Myocyte (in vitro differentiated cells): ENCODE measurements around the gene BRD3. TPM values are rescaled to one million over a fixed set of nuclear protein-coding genes. Genes with fewer than 3 reads are reported as not detected.

Source experiments
- DNase-seq: peaks from one replicate; pipeline ENCODE4 v3.0.0-alpha.2; 2012; ENCODE audit warnings: low read depth
- total RNA-seq: library from RNA; depleted of rRNA; stranded (reverse); fragments of >200 nt; gene quantifications from 2 replicates; pipeline ENCODE4 v1.2.3, GENCODE V29; 2014

BRD3 gene
- total RNA-seq, 1 donor from 2014 or later = 14.2 TPM

DNA sequence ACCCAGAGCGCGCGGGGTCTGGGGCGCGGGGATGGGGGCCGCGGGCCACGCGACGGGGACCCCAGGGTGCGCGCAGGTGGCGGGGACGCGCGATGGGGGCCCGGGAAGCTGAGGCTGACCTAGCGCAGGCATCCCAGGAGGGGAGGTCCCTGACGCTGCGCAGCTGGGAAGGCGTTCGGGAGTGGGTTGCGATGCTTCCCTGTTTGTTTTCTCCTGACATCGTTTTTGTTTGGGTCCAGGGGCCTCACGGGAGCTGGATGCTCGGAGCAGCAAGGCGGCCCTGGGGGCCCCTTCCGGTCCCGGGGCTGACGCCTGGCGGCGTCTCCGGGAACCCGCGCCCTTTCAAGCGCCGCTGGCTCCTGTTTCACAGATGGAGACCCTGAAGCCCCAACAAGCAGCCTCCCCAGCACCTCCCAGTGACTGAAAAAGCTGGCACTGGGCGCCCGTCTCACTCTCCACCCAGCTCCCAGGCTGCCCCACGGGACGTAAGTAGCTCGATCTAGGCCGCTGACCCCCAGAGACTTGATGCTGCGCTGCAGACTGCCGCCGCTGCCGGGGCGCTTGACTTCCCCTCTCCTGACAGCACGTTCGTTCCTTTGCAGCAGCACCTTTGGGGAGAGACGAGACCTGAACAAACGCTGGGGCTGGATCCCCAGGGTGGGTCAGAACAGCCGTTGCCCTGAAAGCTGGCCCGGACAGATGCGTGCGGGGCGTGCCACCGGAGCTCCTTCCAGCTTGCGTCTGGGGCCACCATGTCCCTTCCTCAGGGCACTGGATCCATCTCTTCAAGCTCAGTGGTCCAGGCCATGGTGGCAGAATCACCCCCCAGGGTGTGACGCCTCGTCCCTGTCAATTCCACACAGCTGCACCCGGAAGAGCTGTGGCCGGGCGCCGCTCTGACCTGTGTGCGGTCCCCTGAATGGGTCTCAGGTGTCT lies 42.0 kb downstream of the BRD3 start:
- peak; percentile 43 for DNase-seq

DNA sequence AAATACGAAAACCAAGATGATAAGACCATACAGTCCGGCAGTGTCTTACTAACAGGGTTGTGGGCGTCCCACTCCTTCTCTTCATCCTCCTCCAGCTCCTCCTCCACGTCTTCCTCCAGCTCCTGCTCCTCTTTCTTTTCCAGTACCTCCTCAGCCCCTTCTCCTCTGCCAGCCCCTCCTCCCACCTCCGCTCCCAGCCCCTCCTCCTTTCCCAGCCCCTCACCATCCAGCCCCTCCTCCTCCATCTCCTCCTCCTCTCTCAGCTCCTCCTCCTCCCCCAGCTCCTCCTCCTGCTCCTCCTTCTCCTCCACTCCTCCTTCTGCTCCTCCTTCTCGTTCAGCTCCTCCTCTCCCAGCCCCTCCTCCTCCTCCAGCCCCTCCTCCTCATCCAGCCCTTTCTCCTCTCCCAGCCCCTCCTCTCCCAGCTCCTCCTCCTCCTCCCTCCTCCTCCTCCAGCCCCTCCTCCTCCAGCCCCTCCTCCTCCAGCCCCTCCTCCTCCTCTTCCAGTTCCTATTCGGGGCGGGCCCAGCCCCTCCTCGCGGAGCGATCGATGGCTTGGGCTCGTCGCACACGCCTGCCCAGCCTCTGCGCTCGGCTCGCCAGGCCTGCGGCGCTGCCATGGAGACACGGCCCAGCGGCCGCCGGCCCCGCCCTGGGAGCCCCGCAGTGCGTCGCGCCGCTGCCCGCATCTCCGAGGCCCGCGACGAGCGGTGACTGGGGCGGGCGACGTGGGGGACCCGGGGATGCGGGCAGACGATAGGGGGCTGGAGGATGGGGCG lies 42.8 kb downstream of the BRD3 start, which contains the start of gene BRD3OS:
BRD3OS (plus strand) TSS at position 654 of the 778 bp plus-strand sequence. CDS start 1,267 bp downstream, outside the sequence.
- peak; percentile 98 for DNase-seq

DNA sequence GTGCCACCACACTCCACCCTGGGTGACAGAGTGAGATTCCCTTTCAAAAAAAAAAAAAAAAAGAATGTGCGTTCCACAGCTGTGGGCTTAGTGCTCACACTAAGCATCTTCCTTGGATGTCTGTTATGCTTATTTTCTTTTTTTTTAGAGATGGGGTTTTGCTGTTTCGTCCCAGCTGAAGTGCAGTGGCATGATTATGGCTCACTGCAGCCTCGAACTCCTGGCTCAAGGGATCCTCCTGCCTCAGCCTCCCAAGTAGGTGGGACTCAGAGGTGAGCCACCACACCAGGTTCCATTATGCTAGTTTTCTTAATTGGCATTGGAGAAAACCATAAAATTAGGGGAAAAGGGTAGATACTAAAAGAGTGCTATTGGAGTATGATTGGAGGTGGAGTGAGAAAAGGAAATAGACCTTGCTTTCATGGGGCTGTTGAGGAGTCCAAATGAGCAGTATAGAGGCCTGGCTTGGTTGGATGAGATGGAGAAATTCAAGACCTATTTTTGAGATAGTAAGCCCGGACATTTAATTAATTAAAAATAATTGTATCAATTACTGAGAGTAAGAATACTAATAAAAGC lies 43.5 kb downstream of the BRD3 start:
- no peak for DNase-seq

DNA sequence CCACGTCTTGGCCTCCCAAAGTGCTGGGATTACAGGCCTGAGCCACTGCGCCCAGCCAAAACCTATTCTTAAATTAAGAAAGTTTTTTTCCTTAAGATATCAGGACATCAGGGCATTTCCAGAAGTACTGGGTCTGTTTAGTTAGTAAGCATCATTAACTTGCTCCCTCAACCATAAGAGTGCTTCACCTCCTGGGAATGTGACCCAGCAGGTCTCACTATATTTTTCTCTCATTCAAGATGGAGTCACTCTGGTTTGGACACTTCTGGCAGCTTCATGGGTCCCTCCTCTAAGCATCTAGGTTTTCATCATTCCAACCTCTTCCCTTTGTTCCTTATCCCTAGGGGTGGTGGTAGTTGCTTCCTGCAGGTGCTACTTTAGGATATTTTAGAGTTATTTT lies 52.9 kb downstream of the BRD3 start:
- no peak for DNase-seq

DNA sequence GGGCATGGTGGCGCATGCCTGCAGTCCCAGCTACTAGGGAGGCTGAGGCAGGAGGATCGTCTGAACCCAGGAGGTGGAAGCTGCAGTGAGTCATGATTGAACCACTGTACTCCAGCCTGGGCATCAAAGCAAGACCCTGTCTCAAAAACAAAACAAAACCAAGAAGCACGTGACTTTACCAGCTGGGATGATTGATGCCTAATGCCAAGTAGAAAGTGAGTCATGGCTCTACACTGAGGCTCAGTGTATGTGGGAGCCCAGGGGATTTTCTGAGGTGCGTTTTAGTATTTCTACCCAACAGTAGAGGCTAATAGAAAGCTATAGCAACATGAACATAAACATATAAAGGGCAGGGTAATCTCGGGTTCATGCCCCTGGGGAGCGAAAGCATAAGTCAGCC lies 56.4 kb downstream of the BRD3 start:
- DNase-seq = no peak

DNA sequence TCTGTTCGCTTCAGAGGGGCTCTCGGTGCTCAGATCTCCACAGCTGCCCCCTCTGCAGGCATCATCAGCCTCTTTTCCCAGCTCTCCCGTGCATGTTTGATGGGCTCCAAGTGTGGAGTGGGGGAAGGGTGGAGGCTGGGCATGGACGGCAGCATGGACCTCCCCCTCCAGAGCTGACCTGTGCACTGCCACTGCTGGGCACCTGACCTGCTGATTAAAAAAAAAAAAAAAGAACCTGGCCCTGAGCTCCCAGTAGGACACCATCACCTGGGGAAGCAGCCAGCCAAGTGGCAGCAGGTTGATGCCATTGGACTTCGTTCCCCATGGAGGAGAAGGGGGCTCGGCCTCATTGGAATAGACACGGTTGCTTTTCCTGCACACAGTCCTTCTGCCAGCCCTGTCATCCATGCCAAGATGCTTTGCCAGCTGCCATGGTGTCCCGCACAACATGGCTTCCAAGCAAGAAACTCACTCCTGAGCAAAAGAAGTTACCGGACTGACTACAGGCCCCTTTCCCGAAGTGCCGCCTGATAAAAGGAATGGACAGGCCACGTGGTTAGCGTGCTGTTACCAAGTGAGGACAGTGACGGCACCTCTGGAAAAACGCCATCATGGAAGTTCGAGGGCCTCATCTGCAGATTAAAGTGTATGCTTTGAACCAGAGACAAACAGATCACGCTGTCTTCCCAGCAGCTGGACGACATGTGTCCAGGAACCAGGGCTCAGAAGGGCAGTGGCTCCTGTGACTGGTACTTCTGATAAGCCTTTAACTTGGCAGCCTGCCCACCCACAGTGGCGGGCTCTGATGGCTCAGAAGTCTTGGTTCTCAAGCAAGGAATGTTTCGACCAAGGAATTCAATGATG lies 57.3 kb downstream of the BRD3 start:
- peak; percentile 88 for DNase-seq

DNA sequence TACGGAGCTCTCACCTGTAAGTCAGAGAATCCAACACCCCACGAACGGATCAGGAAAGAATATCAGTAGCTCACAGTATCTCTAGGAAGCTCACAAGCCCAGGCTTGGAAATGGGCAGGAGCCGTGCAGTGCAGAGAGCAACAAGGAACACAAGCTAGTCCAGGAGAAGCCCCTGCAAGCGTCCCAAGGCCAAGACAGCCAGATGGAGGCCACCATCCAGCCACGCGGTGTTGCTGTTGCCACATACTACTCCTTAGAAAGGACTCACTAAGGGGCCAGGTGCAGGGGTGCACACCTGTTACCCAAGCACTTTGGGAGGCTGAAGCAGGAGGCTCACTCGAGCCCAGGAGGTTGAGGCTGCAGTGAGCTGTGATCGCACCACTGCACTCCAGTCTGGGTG lies 60.3 kb downstream of the BRD3 start:
- no peak for DNase-seq

DNA sequence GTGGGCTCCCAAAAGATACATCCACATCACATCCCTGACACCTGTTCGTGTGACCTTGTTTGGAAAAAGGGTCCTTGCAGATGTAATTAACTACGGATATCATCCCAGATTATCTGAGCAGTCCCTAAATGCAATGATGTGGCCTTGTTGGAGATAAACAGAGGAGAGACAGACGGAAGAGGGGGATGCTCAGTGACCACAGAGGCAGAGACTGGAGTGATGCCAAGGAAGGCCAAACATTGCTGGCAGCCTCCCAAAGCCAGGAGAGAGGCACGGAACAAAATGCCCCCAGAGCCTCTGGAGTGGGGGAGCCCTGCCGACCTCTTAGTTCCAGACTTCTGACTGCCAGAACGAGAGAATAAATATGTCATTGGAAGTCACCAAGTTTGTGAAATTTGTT lies 60.7 kb downstream of the BRD3 start:
- peak; percentile 35 for DNase-seq

DNA sequence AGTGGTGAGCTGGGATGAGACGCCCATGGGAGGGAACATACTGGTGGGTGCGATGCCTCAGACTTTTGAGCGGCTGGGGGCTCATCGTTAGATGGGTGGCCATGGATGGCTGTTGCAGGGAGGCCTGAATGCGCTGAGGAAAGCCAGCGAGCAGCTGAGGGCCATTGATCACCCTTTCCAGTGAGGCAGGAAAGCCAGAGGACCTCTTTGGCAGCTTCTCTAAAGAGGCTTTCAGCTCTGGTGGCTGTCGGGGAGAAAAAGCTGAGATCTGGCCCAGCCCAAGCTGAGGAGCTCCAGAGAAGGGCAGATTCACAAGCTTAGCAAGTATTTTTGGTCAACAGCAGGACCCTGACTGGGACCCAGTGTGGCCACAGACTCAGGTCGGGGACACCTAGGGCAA lies 62.4 kb downstream of the BRD3 start:
- DNase-seq = no peak

DNA sequence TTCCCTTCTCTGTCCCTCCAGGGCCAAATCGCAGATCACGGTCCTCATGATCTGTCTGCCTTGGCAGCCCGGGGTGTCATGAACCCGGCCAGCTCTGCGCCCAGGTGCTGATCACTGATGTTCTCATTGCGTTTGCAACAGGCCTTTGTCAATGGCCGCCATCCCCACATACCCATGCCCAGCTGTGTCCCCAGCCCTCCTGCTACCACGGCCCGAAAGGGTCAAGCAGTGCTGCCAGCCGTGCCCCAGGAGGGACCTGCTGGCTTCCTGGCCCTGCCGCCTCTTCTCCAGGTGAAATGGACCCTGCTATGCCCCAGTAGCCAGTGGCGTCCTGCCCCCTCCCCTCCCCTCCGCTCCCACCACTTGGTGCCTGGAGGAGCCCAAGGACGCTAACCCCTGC lies 62.9 kb downstream of the BRD3 start:
- no peak for DNase-seq

DNA sequence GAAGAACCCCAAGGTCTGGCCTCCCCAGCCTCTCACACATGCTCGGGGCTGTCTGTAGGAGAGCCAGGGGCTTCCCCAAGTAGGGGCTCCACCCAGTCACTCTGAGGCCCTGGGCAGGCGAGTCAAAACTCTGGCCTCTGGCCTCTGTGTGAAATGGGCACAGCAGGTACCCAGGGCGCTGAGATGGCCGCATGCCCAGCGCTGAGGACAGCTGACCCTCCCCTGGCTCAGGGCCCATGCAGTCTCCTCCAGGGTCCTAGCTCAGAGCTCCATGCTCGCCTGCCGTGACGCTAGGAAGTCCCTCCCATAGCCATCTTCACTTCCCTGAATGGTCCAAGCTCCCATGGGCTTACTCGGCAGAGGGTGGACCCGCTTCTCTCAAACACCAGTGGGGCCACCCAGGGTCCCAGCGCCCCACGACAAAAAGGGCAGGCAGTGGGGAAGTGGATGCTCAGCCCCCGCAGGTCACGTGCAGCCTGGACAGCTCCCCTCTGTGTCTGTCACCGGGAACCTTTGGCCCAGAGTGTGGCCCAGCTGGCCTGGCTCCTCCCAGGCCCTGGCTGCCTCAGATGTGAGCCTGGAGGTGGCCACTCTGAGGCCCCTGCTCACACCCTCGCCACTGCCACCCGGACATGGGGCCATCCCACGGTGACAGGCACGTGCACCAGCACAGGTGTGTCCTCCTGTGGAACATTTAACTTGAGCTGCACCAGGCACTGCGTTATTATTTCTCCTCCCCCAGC lies 63.5 kb downstream of the BRD3 start:
- no peak for DNase-seq

DNA sequence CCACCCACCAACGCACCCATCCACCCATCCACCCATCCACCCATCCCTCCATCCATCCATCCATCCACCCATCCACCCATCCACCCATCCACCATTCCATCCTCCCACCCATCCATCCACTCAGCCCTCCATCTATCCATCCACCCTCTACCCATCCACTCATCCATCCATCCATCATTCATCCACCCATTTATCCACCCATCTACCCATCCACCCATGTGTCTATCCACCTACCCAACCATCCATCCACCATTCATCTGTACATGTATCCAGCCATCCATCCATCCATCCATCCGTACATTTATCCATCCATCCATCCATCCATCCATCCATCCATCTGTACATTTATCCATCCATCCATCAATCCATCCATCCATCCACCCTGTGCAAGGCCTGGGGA lies 64.6 kb downstream of the BRD3 start:
- no peak for DNase-seq

DNA sequence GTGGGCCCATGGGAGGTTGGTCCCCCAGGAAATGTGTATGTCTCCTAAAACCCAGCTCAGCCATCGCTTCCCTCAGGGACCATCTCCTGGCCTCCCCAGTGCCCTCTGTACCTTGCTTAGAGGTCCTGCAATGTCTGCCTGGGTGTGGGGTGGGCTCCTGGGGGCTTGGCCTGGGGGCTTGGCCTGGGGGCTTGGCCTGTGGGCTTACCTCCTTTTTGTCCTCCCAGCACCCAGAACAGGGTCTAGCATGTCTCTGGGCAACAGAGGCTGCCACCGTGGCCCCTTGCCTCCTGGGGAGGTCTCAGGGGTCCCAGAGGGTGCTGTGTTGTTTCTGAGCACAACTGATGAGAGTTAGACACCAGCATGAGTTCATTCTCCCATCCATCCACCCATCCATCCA lies 65.0 kb downstream of the BRD3 start:
- no peak for DNase-seq

DNA sequence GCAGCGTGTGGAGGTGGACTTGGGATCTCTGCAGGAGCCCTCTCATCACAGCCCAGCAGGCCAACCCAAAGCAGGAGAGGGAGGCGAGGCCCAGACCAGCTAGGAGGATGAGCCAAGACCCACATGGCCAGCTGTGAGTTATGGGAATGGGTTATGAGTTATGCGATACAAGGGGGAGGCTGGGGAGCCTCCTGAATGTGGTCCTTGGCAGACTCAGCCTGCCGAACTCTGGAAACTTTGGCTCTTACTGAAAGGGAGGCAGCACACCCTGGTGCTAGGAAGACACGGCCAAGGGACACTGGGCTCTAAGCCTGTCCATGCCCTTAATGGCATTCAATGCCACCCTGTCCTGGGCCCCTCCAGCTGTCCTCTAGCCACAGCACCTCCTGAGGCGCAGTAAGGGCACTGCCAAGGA lies 68.0 kb downstream of the BRD3 start:
- DNase-seq = peak; percentile 88

DNA sequence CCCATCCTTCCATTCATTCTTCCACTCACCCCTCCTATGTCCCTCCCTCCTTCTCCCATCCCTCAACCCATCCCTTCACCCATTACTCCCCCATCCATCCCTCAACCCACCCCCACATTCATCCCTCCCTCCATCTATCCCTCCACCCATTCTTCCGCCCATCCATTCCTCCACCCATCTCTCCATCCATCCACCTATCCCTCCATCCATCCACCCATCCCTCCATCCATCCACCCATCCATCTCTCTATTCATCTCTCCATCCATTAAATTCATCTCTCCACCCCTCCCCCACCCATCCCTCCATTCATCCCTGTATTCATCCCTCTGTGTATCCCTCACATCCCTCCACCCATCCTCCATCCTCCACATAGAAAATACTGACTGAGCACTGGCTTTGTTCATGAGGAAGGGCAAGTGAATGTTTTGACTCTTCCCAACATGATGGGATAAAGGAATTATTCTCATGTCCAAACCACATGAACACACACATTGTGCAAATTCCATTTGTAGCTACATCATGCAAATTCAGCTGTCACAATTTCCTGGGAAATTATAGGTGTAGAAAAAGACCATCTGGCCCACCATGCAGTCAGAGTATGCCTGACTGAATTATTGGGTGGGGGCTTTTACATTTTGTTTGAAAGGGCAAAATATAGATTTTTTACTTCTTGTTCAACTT lies 68.8 kb downstream of the BRD3 start:
- peak; percentile 74 for DNase-seq

DNA sequence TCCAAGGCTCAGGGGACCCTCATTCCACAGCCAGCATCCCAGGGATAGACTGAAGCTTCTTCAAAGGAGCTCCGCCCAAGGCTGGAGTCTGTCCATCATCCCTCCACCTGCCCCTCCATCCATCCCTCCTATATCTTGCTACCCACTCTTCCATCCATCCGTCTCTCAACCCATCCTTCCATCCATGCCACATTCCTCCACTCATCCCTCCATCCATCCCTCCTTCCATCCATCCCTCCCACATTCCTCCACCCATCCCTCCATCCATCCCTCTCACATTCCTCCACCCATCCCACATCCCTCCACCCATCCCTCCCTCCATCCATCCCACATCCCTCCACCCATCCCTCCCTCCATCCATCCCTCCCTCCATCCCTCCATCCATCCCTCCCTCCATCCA lies 70.2 kb downstream of the BRD3 start:
- DNase-seq = no peak

DNA sequence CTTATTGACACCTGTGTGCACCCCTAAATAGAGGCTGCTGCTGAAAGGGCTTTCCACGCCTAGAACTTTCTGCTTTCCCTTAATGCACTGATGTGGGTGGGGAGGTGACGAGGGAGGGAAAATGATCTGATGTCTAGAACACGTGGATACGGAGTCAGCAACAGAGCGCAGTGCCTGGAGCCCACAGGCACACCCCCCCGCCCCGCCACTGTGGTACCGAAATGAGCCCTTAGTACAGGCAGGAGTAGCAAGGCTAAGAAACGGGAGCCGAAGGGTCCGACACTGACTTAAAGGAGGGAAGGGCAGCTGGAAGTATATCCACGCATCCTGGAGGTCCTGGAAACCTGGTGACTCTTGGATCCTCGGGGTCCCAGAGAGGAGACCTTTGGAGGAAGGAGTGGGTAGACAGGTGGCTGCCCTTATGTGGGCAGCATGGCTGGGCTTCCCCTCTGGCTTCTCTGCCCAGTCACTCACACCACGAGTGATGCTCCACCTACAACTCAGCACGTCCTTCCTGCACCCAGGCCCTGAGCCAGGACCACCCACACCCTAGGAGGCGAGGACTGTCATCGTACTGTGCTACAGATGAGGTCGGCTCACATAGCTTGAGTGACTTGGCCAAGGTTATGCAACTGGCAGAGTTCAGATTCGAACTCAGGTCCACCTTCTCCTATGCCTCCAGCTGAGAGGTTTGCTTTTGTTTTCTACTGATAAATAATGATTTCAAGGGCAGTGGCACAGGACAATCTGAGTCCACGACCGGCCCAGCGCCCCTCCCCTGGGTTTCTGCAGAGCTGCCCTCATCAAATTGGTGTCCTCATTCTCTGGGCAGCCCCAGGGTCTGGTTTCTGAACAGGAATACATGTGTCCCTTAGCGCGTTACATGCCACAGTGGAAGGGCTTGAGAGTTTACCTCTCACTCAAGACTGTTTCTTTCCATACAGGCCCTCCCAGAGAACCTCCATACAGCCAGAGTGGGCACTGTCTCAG lies 71.0 kb downstream of the BRD3 start:
- peak; percentile 28 for DNase-seq
